OCI-M2 (cell line): Measurements from ENCODE around the gene NRG3.

Experiments
- DNase-seq: peaks from one replicate; lab custom pipeline; 2025; ENCODE audit not compliant: unreplicated experiment; lab: John Stamatoyannopoulos, UW

Gene NRG3

DNA sequence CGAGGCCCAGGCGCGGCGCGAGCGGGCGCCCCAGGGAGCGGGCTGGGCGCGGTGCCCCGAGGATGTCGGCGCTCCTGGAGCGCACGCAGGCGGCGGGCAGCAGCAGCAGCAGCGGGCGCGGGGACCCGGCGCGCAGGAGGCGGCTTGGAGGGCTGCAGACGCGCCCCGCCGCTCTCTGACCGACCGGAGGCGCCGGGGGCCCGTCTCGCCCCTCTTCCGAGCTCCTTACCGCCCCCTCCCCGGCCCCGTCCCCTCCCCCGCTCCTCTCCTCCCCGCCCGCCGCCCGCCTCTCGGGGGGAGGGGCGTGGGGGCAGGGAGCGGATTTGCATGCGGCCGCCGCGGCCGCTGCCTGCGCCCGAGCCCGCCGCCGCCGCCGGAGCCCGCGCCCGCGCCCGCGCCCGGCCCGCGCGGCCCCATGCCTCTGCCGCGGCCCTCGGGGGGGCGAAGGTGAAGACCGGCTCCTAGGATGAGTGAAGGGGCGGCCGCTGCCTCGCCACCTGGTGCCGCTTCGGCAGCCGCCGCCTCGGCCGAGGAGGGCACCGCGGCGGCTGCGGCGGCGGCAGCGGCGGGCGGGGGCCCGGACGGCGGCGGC, at the start of gene NRG3:
Gene NRG3, plus strand, starts transcription at position 320 of the 592 bp plus-strand sequence.
- no peak for DNase-seq

DNA sequence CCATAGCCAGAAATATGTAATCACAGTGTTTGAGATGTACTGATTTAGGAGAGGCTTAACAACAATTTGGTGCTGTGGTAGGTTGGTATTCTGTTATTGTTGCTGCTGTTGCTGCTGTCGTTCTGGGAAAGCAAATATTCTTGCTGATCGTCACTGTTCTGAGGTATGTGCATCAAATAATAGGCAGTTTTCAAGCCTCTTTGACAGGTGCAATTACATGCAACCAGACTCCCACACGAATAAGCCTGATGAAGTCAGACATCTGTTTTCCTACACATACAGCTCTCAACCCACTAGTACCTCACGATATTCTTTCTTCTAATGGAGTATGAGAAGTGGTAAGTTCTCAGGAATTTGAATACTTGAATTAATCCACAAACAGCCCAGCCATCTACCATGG, 46.7 kb upstream of the NRG3 start:
- DNase-seq, result no peak

DNA sequence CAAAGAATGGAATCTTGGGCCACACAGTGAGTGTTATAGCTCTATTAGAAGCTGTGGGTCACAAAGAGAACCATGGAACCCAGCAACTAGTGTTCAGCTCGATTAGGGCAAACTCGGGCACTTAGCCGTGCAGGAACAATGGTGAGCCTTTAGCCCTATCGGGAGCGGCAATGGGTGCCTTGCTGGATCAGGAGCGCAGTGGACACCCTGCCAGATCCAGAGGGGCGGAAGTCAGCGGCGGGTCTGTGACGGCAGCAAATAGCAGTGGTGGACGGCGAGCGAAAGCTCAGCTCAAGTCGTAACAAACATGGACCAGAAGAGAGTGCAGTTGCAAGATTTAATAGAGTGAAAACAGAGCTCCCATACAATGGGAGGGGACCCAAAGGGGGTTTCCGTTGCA, 43.9 kb upstream of the NRG3 start:
- no peak for DNase-seq

DNA sequence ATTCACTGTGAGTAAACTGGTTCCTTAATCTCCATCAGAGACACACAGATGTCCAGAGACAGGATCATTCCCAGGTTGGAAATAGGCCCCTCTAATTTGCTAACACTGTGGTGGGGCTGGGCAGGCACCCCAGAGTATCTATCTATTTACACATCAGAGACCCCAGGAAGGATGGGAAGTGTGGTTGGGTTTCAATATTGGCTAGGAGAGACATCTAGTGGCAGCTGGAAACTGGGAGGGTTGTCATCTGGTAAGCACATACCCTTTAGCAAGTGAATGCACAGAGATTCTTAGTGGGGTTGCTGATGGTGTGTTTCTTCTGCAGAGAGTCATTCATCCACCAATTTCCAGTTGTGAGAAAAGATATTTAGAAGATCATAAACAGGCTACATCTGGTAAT, 36.0 kb upstream of the NRG3 start:
- DNase-seq, result no peak

DNA sequence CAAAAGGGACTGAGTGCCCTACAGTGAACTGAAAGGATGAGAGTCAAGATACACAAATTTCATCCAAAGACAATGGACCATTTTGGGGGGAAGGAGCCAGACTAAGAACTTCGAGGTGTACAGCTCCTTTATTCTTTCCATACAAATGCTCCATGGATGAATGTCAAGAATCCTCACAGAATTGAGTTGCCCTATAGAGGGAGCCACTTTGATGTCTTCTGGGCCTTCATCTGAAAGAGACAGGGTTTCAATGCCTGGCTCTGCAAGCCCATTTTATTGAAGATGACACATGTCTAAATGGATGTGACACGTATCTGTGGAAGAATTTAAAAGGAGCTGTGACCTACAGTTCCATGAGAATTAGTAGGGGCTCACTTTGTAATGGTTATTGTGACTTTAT, 32.0 kb upstream of the NRG3 start:
- DNase-seq, result no peak

DNA sequence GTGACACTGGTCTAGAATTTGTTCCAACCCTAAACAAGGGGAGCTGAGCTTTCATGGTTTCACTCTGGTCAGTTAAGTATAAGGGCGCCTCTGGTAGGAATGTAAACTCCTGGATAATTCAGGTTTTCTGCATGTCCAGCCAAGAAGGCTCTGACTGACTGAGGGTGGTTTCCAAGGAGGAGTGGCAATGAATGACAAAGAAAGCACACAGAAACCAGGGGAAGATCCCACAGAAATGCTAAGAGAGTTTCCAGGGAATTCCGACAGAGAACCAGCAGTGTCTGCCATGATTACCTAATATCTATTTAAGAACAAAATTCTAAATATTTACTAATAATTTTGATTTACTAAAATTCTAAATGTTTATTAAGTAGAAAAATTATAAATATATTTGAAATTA, 27.3 kb upstream of the NRG3 start:
- DNase-seq, result no peak

DNA sequence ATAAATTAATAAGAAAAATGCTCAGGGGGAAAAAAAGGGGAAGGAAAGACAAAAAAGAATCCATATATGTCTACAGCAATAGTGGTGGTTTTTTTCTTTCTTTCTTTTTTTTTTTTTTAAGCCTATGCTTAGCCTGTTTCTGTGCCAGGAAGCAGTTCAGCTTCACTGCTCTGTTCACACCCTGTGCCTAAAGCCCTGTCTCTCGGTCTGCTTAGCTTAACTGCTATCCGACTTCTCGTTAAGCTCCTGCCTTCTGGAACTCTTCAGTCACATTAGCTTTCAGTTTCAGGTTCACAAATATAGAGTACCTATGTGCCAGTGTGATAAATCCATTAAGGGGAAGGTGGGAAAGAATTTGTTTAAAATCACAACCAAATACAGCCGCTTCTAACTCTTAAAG, 26.5 kb upstream of the NRG3 start:
- DNase-seq, result no peak

DNA sequence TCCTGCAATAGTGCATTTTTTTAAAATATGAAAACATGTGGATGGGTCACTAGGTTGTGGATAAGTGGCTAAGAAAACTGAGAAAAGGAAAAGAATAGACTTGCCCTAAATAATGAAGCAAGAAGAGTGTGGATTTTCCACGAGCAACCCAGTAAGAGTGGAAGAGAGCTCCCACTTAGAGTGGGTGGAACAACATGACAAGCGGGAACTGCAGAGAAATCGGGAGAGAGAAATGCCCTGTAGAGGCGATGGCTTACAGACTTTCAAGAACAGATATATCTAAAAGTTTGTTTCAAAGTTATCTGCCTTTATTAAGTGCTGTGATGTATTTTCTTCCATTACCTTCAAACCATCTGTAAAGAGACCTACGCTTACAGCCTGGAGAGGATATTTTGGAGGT, 26.1 kb upstream of the NRG3 start:
- no peak for DNase-seq

DNA sequence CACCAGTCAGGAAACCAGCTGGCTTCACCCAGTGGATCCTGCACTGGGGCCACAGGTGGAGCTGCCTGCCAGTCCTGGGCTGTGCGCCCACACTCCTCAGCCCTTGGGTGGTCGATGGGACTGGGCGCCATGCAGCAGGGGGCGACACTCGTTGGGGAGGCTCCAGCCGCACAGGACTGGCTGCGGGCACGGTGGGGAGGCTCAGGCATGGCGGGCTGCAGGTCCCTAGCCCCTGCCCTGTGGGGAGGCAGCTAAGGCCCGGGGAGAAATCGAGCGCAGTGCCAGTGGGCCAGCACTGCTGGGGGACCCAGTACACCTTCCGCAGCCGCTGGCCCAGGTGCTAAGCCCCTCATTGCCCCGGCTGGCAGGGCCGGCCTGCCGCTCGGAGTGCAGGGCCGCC, 12.4 kb upstream of the NRG3 start:
- DNase-seq, result no peak

DNA sequence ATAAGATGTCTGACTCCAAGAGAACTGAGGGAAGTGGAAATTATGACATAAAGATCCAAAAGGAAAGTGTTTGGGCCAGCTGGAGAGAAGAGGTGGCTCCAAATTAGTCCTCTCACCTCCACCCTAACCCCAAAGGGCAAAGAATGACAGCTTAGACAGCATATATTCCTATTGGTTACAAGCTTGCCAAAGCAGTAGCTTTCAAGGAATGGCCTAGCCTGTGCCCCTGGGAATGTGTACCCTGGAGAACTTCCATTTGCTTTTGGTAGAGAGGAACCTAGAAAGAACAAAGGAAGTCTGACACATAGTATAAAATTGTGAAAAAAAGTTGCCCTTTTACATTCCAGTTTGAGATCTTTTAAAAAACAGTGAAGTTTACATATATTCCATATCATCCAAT, 11.2 kb upstream of the NRG3 start:
- DNase-seq, result no peak

DNA sequence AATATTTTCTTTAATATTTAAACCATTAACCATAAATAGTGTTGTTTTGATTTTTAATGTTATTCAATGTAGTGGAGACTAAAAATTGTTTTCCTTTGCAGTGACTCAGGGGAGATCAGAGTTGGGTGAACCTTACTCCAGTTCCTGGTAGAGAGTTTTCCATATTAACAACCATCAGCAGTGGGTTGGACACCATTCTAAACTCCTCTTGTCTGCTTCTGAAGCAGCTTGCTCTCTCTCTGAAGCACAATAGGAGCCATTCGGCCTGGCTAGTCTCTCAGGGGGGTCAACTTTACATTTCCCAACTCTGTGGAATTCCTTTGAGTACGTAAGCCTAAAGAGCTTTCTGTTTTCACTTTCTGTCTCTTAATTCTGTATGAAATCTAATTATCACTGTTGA, 9.4 kb upstream of the NRG3 start:
- no peak for DNase-seq

DNA sequence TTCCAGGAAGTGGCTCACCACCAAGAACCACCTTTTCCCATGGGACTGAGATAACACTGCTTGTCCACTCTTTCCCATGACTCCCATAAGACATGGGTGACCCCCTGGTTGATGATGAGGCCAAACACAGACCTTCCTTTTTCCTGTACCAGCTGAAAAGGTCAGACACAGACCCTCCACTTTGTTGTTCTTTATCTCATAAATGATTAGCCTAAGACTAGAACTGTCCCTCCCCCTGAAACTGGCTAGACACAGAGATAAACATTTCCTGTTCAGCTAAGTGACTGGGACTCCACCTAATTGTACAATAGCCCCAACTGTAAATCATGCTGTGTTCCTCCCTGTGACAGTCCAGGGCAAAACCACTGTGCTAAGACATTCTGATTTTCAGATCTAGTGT, 8.2 kb upstream of the NRG3 start:
- DNase-seq, result no peak

DNA sequence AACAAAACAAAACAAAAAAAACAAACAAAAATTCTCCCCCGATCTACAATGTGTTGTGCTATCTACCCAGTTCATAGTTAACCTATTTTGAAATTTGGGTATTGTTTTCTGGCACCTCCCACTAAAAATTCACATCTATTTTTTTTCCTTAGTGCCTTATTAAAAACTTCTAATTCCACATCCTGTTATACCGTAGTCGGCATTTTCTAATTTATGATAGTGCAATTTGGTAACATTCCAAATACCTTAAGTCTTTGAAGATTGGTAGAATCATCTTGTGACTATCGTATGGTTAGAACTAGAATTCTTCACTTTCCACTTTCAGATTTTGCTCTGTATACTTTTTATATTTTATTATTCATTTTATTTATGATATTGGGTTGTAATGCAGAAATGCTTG, 4.5 kb upstream of the NRG3 start:
- no peak for DNase-seq

DNA sequence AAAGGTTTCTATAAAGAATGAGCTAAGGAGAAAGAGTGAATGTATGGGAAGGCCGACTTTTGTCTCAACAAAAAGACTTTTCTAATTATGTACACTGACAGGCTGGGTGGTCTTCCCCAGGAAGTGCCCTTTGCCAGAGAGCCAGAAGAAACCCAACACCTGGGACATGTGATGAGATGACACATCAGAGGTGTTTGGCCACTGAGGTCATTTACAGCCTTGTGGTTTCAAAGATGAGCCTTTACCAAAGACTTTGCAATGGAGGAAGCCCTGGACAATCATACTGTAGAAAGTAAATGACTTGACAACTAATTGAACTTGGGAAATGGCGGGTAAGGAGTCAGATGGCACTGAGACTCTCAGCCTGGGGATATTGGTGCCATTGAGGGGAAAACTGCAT, 3.4 kb upstream of the NRG3 start:
- no peak for DNase-seq

DNA sequence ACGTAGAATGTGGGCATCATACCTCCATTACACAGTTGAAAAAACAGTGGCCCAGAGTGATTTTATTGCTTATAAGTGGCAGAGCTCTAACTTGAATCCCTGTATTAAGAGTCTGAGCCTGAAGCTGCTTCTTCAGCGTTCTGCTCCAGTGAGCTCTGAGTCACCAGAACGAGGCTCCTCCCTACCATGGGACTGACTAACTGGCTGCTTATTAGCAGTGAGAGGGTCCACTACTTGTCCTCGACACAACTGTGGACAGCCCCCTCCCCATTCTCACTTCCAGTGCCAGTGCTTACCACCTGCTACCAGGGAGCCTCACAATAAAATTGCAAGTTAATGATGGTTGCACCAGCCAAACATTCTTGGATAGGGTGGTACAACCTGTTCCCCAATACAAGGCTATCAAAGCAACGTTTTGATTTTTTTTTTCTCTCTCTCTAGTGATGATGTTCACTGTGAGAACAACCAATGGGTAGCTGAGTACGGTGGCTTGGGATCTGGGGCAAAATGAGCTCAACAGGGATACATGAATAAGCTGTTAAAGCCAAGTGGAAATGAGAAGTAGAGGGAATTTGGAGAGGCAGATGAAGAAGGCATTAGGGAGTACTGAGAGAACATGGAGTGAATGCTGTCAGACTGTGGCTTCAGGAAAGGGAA, 2.7 kb upstream of the NRG3 start:
- no peak for DNase-seq

DNA sequence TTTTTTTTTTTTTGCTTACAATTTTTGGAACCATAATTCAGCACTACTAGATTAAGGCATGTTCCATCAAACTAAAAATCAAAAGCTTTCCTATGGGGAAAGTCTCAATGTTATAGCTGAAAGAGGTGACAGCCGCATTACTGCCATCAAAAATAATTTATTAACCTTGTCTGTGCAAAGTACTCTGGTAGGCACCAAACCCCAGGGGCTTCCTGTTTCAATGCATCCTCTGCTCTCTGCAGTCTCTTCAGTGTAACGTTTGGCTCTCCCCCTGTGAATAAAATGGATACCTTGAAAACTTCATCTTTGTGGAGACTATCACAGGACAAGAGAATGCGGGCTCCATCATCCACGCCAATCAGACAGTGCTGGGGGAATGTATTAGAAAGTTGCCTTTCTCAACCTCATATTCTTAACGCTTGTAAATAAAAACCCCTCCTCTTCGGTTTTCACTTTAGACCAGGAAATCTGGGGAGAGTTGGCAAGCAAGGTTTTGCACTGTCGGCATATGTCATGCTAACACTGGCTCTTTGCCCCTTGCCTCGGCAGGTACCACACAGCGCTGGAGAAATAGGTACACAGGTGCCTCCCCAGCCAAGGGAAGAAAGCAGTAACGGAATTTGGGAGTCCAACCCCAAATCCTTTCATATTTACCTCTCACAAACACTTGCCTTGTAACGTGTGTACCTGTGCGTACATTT, 1.6 kb upstream of the NRG3 start:
- no peak for DNase-seq

DNA sequence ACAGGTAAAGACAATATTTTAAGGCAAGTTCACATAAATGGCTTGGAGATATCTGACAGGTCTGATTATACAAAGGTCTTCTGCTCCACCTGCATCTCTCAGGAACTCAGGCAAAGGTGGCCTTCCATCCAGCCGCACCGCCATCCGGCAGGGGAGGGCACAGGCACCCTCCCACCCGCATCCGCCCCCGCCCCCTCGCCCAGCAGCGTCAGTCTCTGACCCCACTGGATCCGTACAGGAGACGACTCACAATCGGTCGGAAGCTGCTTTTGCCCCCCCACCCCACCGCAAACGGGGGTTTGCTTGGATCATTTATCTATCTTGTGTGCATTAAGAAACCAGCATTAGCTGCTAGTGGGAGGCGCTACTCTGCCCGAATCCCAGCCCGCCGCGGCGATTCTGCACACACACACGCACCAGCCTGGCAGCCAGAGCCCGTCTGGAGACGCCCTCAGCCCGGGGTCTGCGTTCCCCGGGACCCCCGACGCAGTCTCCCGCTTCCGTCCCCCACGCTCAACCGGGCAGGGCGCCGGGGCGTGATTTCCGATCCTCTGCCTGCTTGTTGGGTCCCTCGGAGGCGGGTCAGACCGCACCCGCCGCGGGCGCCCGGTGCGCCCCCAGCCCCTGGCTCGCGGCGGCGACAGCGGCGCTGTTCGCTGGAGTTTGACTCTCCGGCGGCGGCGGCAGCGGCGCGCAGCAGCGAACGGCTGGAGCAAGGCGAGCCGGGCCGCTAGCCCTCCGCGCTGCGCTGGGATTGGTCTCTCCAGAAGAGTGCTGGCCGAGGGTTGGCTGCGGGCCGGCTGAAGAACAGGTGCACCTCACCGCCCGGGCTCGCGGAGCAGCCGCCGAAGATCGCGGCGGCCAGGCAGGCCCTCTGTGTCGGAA, 820 bp upstream of the NRG3 start:
- no peak for DNase-seq

DNA sequence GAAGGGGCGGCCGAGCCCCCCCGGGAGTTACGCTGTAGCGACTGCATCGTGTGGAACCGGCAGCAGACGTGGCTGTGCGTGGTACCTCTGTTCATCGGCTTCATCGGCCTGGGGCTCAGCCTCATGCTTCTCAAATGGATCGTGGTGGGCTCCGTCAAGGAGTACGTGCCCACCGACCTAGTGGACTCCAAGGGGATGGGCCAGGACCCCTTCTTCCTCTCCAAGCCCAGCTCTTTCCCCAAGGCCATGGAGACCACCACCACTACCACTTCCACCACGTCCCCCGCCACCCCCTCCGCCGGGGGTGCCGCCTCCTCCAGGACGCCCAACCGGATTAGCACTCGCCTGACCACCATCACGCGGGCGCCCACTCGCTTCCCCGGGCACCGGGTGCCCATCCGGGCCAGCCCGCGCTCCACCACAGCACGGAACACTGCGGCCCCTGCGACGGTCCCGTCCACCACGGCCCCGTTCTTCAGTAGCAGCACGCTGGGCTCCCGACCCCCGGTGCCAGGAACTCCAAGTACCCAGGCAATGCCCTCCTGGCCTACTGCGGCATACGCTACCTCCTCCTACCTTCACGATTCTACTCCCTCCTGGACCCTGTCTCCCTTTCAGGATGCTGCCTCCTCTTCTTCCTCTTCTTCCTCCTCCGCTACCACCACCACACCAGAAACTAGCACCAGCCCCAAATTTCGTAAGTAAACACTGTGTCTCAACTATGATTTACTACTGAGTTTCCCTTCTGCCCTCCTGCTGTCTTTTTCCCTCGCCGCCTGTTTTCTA, 666 bp downstream of the NRG3 start:
- no peak for DNase-seq

DNA sequence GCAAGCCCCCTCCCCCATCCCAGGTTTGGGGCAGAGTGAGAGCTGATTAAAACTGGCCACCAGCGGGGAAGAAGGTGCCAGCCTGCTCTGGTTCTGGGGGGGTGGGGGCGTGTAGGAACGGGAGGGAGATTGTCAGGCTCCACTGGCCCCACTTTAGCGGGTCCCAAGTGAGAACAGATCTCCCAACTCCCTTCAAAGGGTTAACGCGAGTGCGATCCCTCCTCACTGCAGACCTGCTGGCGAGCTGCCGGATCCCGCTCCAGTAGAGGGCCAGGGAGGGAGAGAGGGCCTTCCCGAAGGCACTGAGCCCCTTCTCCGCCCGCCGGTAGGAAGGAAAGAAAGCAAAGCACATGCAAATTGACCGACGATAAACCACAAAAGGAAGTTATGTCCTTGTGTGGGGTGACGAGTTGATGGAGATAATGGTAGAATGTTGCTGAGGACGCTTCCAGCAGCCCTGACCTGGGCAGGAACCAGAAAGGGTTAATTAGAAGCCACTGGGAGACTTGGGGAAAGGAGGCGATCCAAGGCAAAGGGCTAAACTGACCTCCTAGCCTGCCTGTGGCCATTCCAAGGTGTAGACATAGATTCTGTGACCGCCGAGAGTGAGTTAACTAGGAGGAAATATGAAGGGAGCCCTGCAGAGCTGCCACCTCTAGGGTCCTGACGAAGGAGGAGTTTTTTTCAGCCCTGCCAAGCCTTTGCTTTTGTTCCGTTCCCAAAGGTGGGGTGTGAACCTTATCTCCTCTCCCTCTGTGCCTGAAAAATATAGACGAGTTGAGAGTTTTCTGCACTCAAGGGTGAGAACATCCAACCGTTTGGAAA, 1.5 kb downstream of the NRG3 start:
- no peak for DNase-seq

DNA sequence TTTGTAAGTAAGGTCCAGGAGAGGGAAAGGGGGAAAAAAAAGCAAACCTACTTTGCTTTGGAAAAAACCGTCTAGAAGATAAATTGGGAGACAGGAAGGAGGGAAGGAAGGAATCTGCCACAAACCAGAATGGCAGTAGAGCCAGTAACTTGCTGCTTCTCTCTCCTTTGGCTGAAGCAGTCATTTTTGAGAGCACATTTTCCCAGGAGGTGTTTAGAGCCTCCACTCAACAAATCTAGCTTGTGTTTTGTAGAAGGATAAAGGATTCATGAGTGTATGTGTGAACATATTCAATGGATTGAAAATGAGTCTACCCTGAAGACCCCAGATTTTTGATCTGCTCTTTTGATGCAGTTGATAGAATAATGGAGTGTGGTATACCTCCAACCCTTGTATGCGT, 2.6 kb downstream of the NRG3 start:
- no peak for DNase-seq
